Measurements from ENCODE around the gene KCNMA1.

The KCNMA1 gene

GRCh38 chr10:77241350-77241725, 396.3 kb downstream of the KCNMA1 start:
- no peak for TF ChIP-seq CTCF (conservative IDR thresholded peaks at IDR 0.05; ENCODE audit: low read depth, low read length)
- Histone ChIP-seq H3K4me2 (no peak overlapping the region), H3K27ac (no peak overlapping the region), H2AFZ (ENCODE audit: low read depth) (no peak overlapping the region), H3K4me1 (ENCODE audit: low read depth, poor library complexity, severe bottlenecking) (peaks cover 4% of the 10 kb centered on the region), H3K9ac (no peak overlapping the region), H3K4me3 (IDR thresholded peaks at IDR 0.05; ENCODE audit: insufficient read depth, low read depth, low read length) (no peak overlapping the region), H3K36me3 (ENCODE audit: insufficient read depth) (no peaks in the 10 kb centered on the region), H4K20me1 (ENCODE audit: insufficient read depth) (no peaks in the 10 kb centered on the region), H3K79me2 (ENCODE audit: insufficient read depth, low read depth) (no peaks in the 10 kb centered on the region), H3K27me3 (ENCODE audit: insufficient read depth, low read depth) (no peaks in the 10 kb centered on the region)

DNA sequence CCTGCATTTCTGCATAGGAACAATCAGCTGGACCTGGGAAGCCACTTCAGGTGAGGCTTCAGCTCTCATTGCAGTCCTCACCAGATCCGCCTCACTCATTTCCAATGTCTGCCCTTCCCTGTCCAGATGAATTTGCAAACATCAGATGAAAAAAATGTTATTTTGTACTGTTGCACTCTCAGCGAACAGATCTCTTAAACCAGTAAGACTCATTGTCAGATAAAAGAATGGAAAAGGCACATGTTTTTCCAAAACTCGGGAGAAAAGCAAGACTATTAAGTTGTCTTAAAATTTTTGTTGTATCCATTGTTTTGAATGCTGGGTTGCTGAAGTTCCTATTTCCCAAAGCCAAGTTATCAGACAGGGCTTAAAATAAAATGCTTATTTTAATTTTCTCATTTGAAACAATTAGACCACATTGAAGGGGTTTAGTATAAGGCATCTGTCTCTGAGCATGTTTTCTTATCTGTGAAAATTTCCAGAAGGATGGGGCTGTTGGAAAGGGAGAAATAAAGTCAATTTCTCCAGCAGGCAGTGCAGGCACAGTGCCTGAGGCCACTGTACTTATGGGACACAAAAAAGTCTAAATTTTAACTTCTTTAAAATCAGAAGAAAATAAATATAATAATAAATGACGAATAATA, 396.8 kb downstream of the KCNMA1 start:
- no peak overlapping the region for H3K9ac ChIP-seq
- no peak overlapping the region for H3K27ac ChIP-seq

DNA sequence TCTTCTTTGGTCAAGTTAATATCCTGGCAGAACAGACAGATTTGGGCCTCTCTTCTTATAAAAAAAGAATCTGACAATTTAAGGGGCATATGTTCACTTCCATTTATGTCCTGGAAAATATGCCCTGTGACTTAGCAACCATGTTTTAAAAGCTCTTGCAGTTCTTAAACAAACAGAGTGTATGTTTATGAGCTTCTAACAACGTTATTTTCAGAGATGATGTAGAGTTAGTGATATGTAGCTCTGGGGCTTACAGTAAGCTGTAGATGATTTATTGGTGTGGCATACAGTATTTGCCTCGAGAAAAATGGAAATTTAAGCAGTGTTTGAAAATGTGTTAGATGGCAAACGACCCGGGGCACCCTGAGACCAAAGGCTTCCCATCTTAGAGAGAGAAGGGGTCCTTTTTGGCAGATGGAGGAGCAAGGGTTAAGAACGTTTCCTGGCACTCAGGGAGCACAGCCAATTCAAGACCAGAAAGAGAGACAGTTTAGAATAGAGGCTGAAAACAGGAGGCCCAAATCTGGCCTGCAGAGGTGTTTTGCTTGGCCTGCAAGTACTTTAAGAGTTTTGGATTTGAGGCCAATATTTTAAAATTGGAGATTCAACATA, 397.5 kb downstream of the KCNMA1 start:
- H4K20me1 ChIP-seq (ENCODE audit: insufficient read depth), result no peaks in the 10 kb centered on the region
- H3K4me1 ChIP-seq (ENCODE audit: low read depth, poor library complexity, severe bottlenecking), result peaks cover 4% of the 10 kb centered on the region
- no peak overlapping the region for H3K9ac ChIP-seq
- no peaks in the 10 kb centered on the region for H3K27me3 ChIP-seq (ENCODE audit: insufficient read depth, low read depth)
- no peak overlapping the region for H3K4me3 ChIP-seq (IDR thresholded peaks at IDR 0.05; ENCODE audit: insufficient read depth, low read depth, low read length)
- no peak overlapping the region for H3K4me2 ChIP-seq
- H3K36me3 ChIP-seq (ENCODE audit: insufficient read depth), result no peaks in the 10 kb centered on the region
- no peak for TF ChIP-seq CTCF (conservative IDR thresholded peaks at IDR 0.05; ENCODE audit: low read depth, low read length)
- H3K27ac ChIP-seq, result no peak overlapping the region
- no peak overlapping the region for H2AFZ ChIP-seq (ENCODE audit: low read depth)
- no peaks in the 10 kb centered on the region for H3K79me2 ChIP-seq (ENCODE audit: insufficient read depth, low read depth)

More for the DNA sequence above, 396.8 kb downstream of the KCNMA1 start:
- H3K4me3 ChIP-seq (IDR thresholded peaks at IDR 0.05; ENCODE audit: insufficient read depth, low read depth, low read length), result no peak overlapping the region
- H3K79me2 ChIP-seq (ENCODE audit: insufficient read depth, low read depth), result no peaks in the 10 kb centered on the region
- H4K20me1 ChIP-seq (ENCODE audit: insufficient read depth), result no peaks in the 10 kb centered on the region
- peaks cover 4% of the 10 kb centered on the region for H3K4me1 ChIP-seq (ENCODE audit: low read depth, poor library complexity, severe bottlenecking)
- no peak for TF ChIP-seq CTCF (conservative IDR thresholded peaks at IDR 0.05; ENCODE audit: low read depth, low read length)
- no peaks in the 10 kb centered on the region for H3K36me3 ChIP-seq (ENCODE audit: insufficient read depth)
- no peak overlapping the region for H3K4me2 ChIP-seq
- no peak overlapping the region for H2AFZ ChIP-seq (ENCODE audit: low read depth)
- H3K27me3 ChIP-seq (ENCODE audit: insufficient read depth, low read depth), result no peaks in the 10 kb centered on the region

GRCh38 chr10:77237120-77237519, 400.5 kb downstream of the KCNMA1 start:
- Histone ChIP-seq H2AFZ (ENCODE audit: low read depth) (no peak overlapping the region), H3K27ac (no peak overlapping the region), H3K27me3 (ENCODE audit: insufficient read depth, low read depth) (no peaks in the 10 kb centered on the region), H4K20me1 (ENCODE audit: insufficient read depth) (no peaks in the 10 kb centered on the region), H3K4me3 (IDR thresholded peaks at IDR 0.05; ENCODE audit: insufficient read depth, low read depth, low read length) (no peak overlapping the region), H3K9ac (no peak overlapping the region), H3K36me3 (ENCODE audit: insufficient read depth) (no peaks in the 10 kb centered on the region), H3K79me2 (ENCODE audit: insufficient read depth, low read depth) (no peaks in the 10 kb centered on the region), H3K4me1 (ENCODE audit: low read depth, poor library complexity, severe bottlenecking) (no peaks in the 10 kb centered on the region), H3K4me2 (no peak overlapping the region)
- TF ChIP-seq CTCF (conservative IDR thresholded peaks at IDR 0.05; ENCODE audit: low read depth, low read length), result no peak

Measured in KMS-11 (cell line).